GM10847 (cell line): Measurements from ENCODE around the gene TSHZ2.

Source experiments
- POLR2A ChIP-seq: IDR thresholded peaks from 2 replicates; pipeline ENCODE4 v1.6.1; 2011; ENCODE audit not compliant: insufficient read length; ENCODE audit errors: extremely low read depth

Gene TSHZ2

GRCh38 chr20:53003420-53004154 is 31.4 kb downstream of the TSHZ2 start:
- no peak for TF ChIP-seq POLR2A

- no peak for TF ChIP-seq POLR2A
These were observed 32.2 kb downstream of the TSHZ2 start for GRCh38 chr20:53004267-53004813.

- no peak for TF ChIP-seq POLR2A
These were observed 38.0 kb downstream of the TSHZ2 start for GRCh38 chr20:53009979-53010735.

- no peak for TF ChIP-seq POLR2A
These were observed 39.5 kb downstream of the TSHZ2 start for GRCh38 chr20:53011640-53012039.

- TF ChIP-seq POLR2A = no peak
These were observed 41.0 kb downstream of the TSHZ2 start for GRCh38 chr20:53013183-53013582.

GRCh38 chr20:53013847-53014246 is 41.7 kb downstream of the TSHZ2 start:
- TF ChIP-seq POLR2A = no peak

- no peak for TF ChIP-seq POLR2A
These were observed 43.9 kb downstream of the TSHZ2 start for GRCh38 chr20:53016071-53016470.

- no peak for TF ChIP-seq POLR2A
These were observed 44.4 kb downstream of the TSHZ2 start for GRCh38 chr20:53016534-53017042.

GRCh38 chr20:53017206-53017605 is 45.0 kb downstream of the TSHZ2 start:
- no peak for TF ChIP-seq POLR2A

- no peak for TF ChIP-seq POLR2A
These were observed 47.3 kb downstream of the TSHZ2 start for GRCh38 chr20:53019464-53019863.

GRCh38 chr20:53020376-53020775 is 48.2 kb downstream of the TSHZ2 start:
- TF ChIP-seq POLR2A = no peak

- no peak for TF ChIP-seq POLR2A
These were observed 48.7 kb downstream of the TSHZ2 start for GRCh38 chr20:53020834-53021233.

GRCh38 chr20:53021934-53022333 is 49.8 kb downstream of the TSHZ2 start:
- no peak for TF ChIP-seq POLR2A

- TF ChIP-seq POLR2A = no peak
These were observed 51.8 kb downstream of the TSHZ2 start for GRCh38 chr20:53023732-53024520.

GRCh38 chr20:53027089-53027488 is 54.9 kb downstream of the TSHZ2 start:
- TF ChIP-seq POLR2A = no peak
